ELF-1 (cell line): ENCODE results near the gene HEXIM2.
"Not testable (repeated sequence)": the region's sequence is repeated elsewhere in the genome, so short reads cannot be mapped to it uniquely, and the experiment has no call there.

Source experiments
- DNase-seq: peaks from one replicate; pipeline ENCODE4 v3.0.0-alpha.2; 2016; ENCODE audit warnings: low read depth, low spot score

The HEXIM2 gene, protein sequence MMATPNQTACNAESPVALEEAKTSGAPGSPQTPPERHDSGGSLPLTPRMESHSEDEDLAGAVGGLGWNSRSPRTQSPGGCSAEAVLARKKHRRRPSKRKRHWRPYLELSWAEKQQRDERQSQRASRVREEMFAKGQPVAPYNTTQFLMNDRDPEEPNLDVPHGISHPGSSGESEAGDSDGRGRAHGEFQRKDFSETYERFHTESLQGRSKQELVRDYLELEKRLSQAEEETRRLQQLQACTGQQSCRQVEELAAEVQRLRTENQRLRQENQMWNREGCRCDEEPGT

DNA sequence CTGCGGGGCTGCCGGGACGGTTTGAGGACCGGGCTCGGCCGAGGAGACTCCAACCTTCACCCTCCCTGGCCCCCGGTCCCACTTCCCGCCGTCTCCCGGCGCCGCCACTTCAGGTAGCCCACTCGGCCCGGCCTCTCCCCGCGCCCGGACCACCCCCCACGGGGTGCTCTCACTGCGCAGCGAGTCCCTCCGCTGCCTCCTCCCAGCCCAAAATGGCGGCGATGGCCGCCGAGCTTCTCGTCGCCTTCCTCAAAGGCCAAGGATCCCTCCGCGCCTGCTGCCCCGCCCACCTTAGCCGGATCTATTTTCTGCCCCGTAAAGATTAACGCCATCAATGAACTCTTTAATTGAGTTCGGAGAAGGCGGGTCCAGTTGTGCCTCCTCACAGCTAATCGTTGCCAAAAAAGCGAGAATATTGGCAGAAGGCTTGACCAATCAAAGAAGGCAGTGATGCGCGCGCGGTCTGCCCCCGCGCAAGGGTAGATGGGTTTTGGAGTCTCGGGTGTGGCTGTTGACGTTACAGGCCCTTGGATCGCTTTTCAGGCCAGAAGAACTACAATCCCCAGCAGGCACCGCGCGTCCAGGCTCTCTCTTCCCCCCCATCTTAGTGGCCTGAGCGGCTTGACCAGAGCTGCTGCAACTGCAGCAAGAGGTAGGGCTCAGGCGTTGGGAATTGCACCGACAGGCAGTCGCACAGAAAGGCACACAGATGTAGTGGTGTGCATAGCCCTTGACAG lies at the start of gene HEXIM2:
Gene HEXIM2 (plus strand): TSS at position 588 of the 737 bp plus-strand sequence. CDS start 919 bp downstream, outside the sequence.
- peak; percentile 100 for DNase-seq

DNA sequence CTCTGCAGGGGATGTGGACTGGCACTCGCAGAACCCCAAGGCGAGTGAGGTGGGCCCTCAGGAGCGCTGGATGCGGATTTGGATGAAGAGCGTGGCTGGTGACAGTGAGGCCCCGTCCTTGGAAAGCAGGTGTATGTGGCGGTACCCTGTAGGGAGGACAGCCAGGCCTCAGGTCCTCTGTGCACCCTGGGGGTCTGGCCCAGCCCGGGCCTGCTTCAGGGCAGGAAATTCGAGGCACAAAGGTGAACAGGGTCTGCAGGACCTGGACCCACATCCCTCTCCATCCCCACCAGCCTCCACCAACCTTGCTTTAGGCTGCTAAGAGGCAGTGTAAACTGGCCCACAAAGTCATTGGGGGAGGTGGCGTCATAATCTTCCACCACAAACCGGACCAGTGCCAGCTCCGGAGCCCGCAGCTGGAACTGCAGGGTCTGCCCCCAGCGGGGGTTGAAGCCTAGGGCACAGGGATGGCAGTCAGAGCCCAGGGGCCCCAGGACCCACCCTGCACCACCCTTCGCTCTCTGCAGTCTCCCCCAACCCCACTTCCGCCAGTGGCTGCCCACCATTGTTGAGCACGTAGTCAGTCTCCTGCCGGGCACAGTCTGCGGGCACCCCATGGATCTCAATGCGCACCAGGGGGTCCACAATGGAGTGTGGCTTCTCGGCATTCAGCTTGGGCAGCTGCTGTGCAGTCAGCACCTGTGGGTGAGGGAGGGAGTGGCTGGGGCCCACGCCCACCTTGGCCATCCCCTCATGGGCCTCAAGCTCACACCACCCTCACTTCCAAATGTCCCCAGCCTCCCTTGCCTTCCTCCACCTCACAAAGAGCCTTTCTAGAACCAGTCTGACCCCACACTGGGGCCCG lies 48.9 kb upstream of the HEXIM2 start:
- no peak for DNase-seq

DNA sequence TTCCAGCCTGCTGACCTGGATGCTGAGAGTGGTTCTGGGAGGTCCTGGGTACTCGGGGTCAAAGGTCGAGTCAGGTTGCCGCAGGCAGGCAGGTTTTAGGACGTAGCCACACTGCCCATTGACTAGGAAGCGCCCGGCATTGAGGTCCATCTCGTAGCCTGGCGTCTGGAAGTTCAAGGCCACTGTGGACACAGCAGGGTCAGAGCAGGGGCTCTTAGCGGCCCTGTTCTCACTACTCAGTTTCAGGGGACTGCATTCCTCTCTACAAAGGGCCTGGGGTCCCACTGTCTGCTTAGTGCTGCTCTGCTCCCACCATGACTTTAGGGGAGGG lies 48.3 kb upstream of the HEXIM2 start:
- no peak for DNase-seq

DNA sequence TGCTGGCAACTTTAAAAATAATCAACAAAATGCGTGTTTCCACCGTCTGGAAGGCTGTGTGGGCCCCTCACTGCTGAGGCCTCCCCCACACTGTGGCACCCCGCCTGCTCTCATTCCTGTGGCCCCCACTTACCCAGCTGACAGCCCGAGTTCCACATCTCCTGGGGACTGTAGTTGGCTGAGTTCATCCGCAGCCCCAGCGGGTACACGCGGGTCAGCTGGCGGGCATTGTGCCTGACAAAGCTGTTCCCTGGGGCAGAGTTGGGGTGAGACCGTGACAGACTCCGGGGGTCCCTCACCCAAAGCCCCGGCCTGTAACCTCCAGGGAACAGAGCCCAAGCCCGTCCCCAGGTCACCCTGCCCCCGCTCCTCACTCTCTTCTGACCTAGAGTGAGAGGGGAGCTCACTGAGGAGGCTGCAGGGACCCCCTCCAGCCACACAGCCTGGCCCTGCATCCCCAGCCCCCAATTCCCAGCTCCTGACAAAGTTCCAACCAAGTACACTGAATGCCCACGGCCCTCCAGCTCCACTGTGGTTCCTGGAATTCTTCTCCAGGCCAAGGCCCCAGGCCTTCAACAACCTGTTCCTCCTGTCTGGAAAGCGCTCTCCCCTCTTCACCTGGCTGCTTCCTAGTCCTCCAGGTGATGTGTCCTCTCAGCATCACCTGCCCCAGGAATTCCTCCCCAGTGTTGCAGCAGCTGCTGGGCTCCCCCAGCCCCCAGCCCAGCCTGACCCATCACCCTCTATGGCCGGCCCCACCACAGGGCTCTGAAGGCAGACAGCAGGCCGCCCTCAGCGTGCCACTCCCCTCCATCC lies 47.4 kb upstream of the HEXIM2 start:
- peak; percentile 79 for DNase-seq

DNA sequence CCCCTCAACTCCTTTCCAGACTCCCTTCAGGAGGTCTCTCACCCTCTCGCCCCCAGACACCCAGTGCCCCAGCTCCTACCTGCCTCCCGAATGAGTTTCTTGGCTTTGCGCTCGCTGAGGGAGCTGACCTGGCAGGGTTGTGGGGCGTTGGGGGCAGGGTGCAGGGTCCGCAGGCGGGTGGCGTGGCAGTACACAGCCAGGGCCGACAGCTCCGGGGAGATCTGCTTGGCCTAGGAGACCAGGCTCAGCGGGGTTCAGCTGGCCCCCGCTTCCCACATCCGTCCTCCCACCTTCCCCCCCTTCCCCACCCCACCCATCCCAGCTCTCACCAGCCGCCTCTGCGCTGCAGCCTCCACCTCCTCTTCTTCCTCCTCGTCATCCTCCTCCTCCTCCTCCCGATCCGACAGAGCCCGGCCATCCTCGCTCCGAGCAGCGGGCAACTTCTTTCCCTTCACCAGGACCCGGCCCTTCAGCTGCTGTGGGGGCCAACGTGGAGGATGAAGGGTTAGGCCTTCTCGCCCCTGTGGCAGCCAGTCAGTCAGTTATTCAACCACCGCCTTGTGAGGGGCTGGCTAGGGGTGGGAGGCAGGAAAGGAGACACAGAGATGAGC lies 46.6 kb upstream of the HEXIM2 start:
- no peak for DNase-seq

DNA sequence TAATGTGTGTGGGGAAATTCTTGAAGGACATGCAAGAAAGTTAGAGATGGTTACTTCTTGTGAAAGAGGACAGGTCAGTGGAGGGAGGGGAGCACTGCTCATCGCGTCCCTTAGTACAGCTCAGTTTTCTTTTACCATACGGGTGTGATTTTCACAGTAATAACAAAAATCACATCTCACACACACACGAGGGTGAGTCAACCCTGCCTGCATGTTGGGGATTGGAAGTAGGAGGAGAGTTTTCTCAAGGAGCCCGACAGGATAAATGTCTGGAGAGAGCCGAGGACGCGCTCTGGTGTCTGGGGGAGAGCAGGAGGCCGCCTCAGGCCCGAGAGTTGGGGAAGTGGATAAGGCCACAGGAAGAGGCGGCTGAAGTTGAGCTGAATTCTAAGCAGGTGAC lies 45.8 kb upstream of the HEXIM2 start:
- DNase-seq: no peak

DNA sequence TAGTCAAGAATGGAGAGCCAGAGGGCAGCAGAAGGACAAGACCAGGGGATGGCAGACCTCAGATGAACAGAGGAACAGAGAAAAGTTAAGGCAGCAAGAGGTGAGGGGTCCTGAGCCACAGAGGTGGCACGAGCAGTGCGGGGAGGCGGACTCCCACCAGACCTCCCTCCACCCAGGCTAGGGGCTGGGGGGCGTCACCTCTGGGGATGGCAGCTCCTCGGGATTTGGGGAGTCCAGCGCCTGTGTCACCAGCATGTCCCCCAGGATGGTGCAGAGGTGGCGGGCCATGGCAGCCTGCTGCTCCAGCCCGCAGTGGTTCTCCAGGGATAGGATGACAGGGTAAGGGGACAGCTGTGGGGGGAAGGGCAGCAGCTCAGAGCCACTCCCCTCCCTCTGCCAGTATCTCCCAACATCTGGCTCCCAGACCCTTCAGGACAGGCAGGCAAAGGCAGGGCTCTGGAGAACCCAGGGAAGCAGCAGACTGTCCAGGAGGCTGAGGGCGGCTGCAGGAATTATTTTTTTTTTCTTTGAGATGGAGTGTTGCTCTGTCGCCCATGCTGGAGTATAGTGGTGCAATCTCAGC lies 45.1 kb upstream of the HEXIM2 start:
- peak; percentile 40 for DNase-seq

DNA sequence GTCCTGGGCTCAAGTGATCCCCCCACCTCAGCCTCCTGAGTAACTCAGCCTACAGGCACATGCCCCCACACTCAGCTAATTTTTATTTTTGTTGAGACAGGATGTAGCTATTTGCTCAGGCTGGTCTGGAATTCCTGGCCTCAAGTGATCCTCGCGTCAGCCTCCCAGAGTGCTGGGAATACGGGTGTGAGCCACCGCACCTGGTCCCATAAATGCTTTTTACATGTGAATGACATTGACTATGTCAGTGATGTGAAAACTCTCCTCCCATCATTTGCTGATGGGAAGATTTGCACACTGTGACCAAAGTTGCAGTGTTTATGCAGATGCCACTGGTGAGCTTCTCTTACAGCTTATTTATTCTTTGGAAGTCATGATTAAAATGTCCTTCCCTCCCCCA lies 44.3 kb upstream of the HEXIM2 start:
- DNase-seq: no peak

DNA sequence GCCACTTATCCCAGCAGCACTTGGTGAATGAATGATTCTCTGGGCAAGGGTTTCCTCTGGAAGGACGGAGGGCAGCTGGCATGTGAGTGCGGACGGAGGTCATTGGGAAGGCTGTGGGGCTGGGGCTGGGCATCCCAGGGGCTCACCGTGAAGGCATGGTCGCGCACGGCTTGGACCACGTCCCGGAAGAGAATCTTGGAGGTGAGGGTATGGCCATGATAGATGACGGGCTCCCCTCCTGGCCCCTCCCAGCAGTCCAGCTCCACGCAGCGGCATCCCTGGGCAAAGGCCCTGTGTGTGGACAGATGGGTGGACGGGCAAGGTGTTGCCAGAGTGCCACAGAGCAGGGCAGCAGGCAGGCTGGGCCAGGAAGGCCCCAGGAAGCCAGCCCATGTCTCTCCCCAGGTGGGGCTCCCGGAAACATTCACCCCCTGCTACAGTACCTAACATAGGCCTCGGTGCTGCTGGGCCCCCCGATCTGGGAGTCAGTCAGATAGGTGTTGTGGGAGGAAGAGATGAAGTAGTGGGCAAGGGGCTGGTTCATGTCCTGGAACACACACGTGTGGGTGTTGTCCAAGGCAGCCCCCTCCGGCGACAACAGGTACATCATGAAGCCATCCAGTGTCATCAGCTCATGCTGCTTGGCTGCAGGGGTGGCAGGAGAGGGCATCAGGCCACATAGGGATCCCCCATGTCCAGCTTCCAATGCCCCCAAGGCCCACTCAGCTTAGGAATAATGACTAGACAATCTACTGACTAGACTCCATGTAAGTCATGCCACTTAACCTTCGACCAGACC lies 43.6 kb upstream of the HEXIM2 start:
- DNase-seq: no peak

DNA sequence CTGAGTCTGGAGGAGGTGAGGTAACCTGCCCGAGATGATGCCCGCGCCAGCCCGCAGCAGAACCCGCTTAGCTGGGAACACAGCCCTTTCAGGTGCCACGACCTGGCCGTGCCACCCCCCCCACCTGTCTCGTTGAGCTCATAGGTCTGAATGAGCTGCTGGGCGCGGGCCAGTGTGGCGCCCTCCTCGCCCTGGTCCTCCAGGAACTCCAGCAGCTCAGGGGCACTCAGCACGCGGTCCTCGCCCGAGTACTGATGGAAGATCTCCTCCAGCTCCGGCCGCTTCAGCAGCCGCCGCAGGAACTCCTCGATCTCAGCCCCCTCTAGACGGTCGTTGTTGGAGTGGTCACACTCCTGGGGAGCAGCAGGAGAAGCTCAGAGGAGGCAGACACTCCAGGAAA lies 43.0 kb upstream of the HEXIM2 start:
- no peak for DNase-seq

DNA sequence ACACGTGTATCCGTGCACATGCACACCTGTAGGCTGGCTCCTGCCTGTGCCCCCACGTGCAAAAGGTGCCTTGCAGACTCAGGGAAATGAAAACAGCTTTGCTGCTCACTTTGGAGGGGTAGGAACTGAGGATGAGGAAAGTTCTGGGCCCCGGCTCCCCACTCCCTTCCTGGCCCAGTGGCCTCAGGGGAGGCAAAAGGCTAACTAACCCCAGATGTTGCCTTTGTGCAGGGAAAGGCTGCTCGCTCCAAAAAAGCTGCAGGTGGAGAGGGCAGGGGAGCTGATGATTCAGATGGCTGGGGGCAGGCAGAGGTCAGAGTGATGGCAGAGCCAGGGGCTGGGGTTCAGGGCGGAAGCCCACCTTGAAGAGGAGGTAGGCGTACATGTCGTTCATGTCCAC lies 41.7 kb upstream of the HEXIM2 start:
- DNase-seq: no peak

DNA sequence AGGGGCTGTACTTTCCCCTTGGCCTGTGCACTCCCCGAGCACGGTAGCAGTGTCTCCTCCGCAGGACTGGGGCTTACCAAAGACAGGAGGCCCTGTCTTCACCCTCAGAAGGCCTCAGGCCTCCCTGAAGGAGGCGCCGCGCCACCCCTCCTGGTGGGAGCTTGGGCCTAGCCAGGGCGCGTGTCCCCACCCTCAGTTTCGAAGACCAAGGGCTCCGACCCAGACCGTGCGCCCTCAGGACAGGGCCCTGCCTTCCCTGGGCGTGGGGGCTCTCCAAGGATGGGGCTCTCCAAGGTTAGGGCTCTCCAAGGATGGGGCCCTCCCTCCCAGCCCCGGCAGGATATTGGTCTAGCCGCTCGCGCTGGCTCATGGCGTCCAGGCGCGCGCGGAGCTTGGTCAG lies 41.1 kb upstream of the HEXIM2 start:
- DNase-seq: no peak

DNA sequence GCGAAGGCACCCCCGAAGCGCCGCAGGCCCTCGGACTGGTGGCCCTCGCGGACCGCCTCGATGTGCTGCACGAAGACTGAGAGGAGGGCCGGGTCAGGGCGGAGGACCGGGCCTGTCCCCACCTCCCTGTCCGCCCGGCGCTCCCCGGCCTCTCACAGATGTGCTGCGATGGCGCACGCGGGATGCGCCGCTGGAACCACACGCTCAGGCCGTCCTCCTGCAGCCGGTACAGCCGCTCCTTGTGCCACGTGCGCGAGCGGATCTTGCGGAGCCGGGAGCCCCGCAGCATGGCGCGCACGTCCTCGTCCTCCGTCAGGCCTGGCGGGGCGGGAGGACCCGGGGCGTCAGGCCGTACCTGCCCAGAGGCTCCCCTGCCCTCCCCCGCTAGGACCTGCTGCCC lies 40.6 kb upstream of the HEXIM2 start:
- DNase-seq: no peak

DNA sequence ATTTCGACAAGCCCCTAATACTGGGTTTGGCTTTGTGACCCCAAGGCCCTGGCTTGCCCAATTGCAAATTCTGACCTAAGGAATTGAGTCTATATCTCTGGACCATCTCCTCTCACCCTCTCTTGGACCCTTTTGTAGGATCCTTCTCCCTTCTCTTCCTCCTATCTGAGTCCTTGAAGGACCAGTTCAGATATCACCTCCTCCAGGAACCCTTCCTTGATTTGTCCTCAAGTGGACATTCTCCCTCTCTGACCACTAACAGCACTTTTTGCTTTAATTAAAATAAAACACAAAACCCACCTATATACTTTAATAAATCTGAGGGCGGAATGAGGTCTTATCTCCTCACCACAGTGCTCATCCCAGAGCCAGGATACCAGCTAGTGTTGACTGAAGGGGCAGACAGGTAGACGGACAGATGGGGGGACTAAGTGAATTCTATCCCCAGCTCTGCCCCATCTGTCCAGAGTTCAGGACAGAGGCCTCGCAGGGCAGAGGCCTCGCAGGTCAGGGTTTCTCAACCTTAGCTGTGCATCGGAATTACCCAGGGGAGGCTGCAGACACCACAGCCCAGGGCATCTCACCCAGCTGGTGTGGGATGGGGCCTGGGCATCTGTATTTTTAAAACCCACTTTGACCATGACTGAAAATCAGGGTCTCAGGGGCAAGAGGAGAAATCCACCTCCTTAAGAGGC lies 38.5 kb upstream of the HEXIM2 start:
- no peak for DNase-seq

DNA sequence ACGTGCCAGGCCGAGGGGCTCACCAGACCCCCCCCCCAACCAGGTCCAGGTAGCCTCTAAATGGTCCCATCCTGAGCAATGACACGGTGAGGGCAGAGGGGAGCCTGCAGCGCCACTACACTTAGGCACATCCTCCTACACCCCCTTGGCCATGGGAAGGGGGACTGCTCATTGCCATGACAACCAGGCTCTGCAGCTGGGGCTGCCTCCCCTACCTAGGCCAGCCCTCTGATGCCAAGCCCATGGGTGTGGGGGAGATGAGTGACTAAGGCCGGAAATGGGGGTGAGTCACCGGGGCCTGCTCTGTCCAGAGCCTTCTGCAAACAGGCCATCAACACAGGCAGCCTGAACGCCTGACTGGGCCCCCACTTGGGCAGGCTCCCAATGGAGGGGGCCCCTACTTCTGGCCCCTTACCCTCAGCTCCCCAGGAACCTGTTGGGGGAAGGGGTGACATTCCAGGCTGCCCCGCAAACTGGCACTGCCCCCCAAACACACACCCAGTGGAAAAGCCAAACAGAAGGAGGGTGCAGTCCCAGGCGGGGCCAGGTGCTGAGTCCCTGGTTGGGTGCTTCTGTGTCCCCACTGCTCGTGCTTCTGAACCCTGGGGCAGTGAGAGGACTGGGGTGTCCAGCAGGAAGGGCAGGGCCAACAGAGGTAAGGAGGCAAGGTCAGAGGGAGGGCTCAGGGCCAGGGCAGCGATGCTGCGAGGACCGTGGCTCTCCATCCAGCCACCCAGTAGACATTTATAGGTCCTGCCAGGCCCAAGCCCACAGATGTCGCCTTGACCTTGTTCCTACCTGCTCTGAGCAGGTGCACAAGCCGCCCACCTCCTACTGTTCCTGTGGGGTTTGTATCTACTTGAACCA lies 37.5 kb upstream of the HEXIM2 start:
- DNase-seq: peak; percentile 70

DNA sequence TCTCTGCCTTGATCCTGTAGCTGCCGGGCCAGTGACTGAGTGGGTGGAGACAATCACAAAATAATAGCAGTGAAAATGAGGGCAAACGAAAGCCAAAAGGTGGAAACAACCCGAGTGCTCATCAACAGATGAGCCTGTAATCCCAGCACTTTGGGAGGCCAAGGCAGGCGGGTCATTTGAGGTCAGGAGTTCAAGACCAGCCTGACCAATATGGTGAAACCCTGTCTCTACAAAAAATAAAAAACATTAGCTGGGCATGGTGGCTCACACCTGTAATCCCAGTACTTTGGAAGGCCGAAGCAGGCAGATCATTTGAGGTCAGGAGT lies 36.9 kb upstream of the HEXIM2 start:
- DNase-seq: not testable (repeated sequence)

DNA sequence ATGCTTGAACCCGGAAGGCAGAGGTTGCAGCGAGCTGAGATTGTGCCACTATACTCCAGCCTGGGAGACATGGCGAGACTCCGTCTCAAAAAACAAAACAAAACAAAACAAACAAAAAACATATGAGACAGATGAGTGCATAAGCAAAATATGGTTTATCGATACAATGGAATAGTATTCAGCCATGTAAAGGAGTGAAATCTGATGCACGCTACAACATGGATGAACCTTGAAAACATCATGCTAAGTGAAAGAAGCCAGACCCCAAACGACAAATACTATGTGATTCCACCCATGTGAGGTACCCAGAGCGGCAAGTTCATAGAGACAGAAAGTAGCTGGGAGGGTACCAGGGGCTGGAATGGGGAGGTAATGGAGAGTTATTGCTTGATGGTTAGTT lies 36.2 kb upstream of the HEXIM2 start:
- no peak for DNase-seq

DNA sequence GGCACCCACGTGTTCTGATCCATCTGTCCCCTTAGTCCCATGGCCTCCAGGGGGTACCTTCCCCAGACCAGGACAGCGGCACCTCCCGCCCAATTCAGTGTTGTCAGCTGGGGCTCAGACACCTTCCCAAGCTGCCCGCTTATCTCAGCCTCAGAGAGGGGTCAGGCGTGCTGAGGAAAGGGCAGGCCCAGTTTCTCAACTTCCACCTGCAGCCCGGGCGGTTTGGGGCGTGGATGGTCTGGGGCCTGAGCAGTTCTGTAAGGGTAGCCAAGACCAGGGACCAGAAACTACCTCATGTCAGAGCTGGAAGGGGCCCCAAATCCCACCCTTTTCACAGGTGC lies 34.5 kb upstream of the HEXIM2 start:
- no peak for DNase-seq
